H1 (cell line): ENCODE results near the gene LAIR1. TPM values are rescaled to one million over a fixed set of nuclear protein-coding genes. Genes with fewer than 3 reads are reported as not detected.

Experiments
- CTCF ChIA-PET: fragments of 300-600 bp; sonication (Branson Sonifier 250); formaldehyde crosslinking; loops from one replicate; lab custom pipeline; 2021; ENCODE audit not compliant: partially characterized antibody; lab: Charles Lee
- POLR2A ChIA-PET: fragments of 300-600 bp; sonication (Branson Sonifier 250); formaldehyde crosslinking; loops from one replicate; lab custom pipeline; 2021; ENCODE audit warnings: inconsistent platforms; ENCODE audit not compliant: partially characterized antibody; lab: Charles Lee
- DNase-seq, 2 experiments: peaks; one replicate each; pipeline versions ENCODE4 v3.0.0 to v3.0.0-alpha.2; 2010 to 2022; ENCODE audit warnings: low spot score in 2 of 2, low read depth in 1 of 2, mixed read lengths in 1 of 2
- FAIRE-seq: peaks from 2 replicates; lab custom pipeline; 2011; peaks lifted over from hg19 to GRCh38; lab: Jason Lieb, UNC
- H2AFZ ChIP-seq: 2 replicates; pipeline ENCODE4 v1.8.1; 2012; ENCODE audit warnings: low read length, inconsistent platforms
- H2AK5ac ChIP-seq: 2 replicates; pipeline ENCODE4 v1.6.1; 2013; ENCODE audit warnings: low read depth, low read length
- H2BK120ac ChIP-seq: replicated peaks from 2 replicates; pipeline ENCODE3; 2013; ENCODE audit warnings: low read depth, low read length, inconsistent platforms
- H2BK12ac ChIP-seq: 2 replicates; pipeline ENCODE4 v1.6.1; 2013; ENCODE audit warnings: low read depth, low read length
- H2BK15ac ChIP-seq: 2 replicates; pipeline ENCODE4 v1.6.1; 2013; ENCODE audit warnings: low read length
- H2BK20ac ChIP-seq: 2 replicates; pipeline ENCODE4 v1.6.1; 2013; ENCODE audit warnings: low read length
- H2BK5ac ChIP-seq: 2 replicates; pipeline ENCODE4 v1.6.1; 2013; ENCODE audit warnings: low read depth, low read length
- H3K14ac ChIP-seq: 2 replicates; pipeline ENCODE4 v1.6.1; 2013; ENCODE audit warnings: inconsistent platforms; ENCODE audit not compliant: insufficient read length
- H3K18ac ChIP-seq: 2 replicates; pipeline ENCODE4 v1.6.1; 2013; ENCODE audit warnings: low read length; ENCODE audit errors: extremely low read depth
- H3K23ac ChIP-seq: 2 replicates; pipeline ENCODE4 v1.6.1; 2013; ENCODE audit warnings: inconsistent platforms; ENCODE audit not compliant: insufficient read length
- H3K23me2 ChIP-seq: 2 replicates; pipeline ENCODE4 v1.6.1; 2013; ENCODE audit warnings: low read depth, low read length
- H3K27ac ChIP-seq: 2 replicates; pipeline ENCODE4 v1.6.1; 2011; ENCODE audit warnings: low read depth, low read length, inconsistent platforms
- H3K27me3 ChIP-seq, 4 experiments: replicated peaks in 1 of 4; 1 replicate in 1 of 4; 2 replicates in 3 of 4; pipeline versions ENCODE4 v1.6.1 to v1.8.1; 2011 to 2013; ENCODE audit warnings: low read length in 3 of 4, mild to moderate bottlenecking in 3 of 4, inconsistent platforms in 2 of 4, mixed read lengths in 2 of 4, moderate library complexity in 1 of 4; ENCODE audit not compliant: control insufficient read depth in 3 of 4, insufficient read depth in 3 of 4; ENCODE audit errors: extremely low read depth in 1 of 4
- H3K36me3 ChIP-seq, 4 experiments: 2 replicates each; pipeline versions ENCODE4 v1.6.1 to v1.8.1; 2011 to 2013; ENCODE audit warnings: mild to moderate bottlenecking in 4 of 4, low read length in 3 of 4, moderate library complexity in 2 of 4, control low read depth in 1 of 4, inconsistent platforms in 1 of 4; ENCODE audit not compliant: insufficient read depth in 4 of 4, control insufficient read depth in 2 of 4
- H3K4ac ChIP-seq: replicated peaks from 2 replicates; pipeline ENCODE3; 2013; ENCODE audit warnings: low read length, low read depth, mixed read lengths, inconsistent platforms; ENCODE audit not compliant: insufficient read length
- H3K4me1 ChIP-seq, 4 experiments: replicated peaks in 1 of 4; 1 replicate in 1 of 4; 2 replicates in 3 of 4; pipeline versions ENCODE4 v1.6.1 to v1.8.1; 2011 to 2013; ENCODE audit warnings: low read length in 3 of 4, inconsistent platforms in 2 of 4, mixed read lengths in 1 of 4; ENCODE audit not compliant: insufficient read depth in 4 of 4, control insufficient read depth in 3 of 4
- H3K4me2 ChIP-seq, 2 experiments: 2 replicates each; pipeline versions ENCODE4 v1.6.1 to v1.8.1; 2011 to 2013; ENCODE audit warnings: low read depth in 2 of 2, low read length in 2 of 2, control low read depth in 1 of 2, inconsistent platforms in 1 of 2, mild to moderate bottlenecking in 1 of 2; ENCODE audit not compliant: insufficient read depth in 1 of 2
- H3K4me3 ChIP-seq, 4 experiments: fragments of 200-600, 300-600 bp in 1 of 4; sonication (generic), shearing (Covaris generic), sonication (Bioruptor Twin) in 1 of 4; 2 replicates each; pipeline versions ENCODE4 v1.5.1 to v1.8.1; 2011 to 2016; ENCODE audit warnings: low read length in 4 of 4, low read depth in 3 of 4, control low read depth in 2 of 4, inconsistent platforms in 2 of 4, mild to moderate bottlenecking in 2 of 4, mixed read lengths in 1 of 4, moderate library complexity in 1 of 4; ENCODE audit not compliant: insufficient read depth in 2 of 4; ENCODE audit errors: extremely low read depth in 1 of 4
- H3K56ac ChIP-seq: replicated peaks from 2 replicates; pipeline ENCODE3; 2013; ENCODE audit warnings: low read depth, mild to moderate bottlenecking, mixed read lengths, low read length, inconsistent platforms; ENCODE audit not compliant: insufficient read length
- H3K79me1 ChIP-seq: 2 replicates; pipeline ENCODE4 v1.6.1; 2013; ENCODE audit warnings: low read depth, low read length, control low read depth
- H3K79me2 ChIP-seq, 2 experiments: 2 replicates each; pipeline versions ENCODE4 v1.6.1 to v1.8.1; 2012 to 2013; ENCODE audit warnings: low read length in 2 of 2, mild to moderate bottlenecking in 2 of 2, inconsistent platforms in 1 of 2; ENCODE audit not compliant: insufficient read depth in 2 of 2, control insufficient read depth in 1 of 2
- H3K9ac ChIP-seq, 4 experiments: replicated peaks in 1 of 4; 1 replicate in 1 of 4; 2 replicates in 3 of 4; pipeline versions ENCODE4 v1.6.1 to v1.8.1; 2011 to 2013; ENCODE audit warnings: low read depth in 3 of 4, low read length in 3 of 4, control low read depth in 2 of 4, mild to moderate bottlenecking in 2 of 4, moderate library complexity in 2 of 4, inconsistent platforms in 1 of 4; ENCODE audit errors: extremely low read depth in 1 of 4
- H3K9me3 ChIP-seq, 2 experiments: 2 replicates each; pipeline versions ENCODE4 v1.6.1 to v1.8.1; 2012 to 2013; ENCODE audit warnings: mild to moderate bottlenecking in 2 of 2, moderate library complexity in 2 of 2, control low read depth in 1 of 2, inconsistent platforms in 1 of 2, low read depth in 1 of 2, low read length in 1 of 2, mixed read lengths in 1 of 2; ENCODE audit not compliant: insufficient read depth in 2 of 2
- H4K20me1 ChIP-seq, 2 experiments: replicated peaks in 1 of 2; 2 replicates each; pipeline versions ENCODE3 to v1.8.1; 2011 to 2013; ENCODE audit warnings: inconsistent platforms in 2 of 2, low read length in 2 of 2, mild to moderate bottlenecking in 1 of 2; ENCODE audit not compliant: insufficient read depth in 2 of 2, control insufficient read depth in 1 of 2
- H4K5ac ChIP-seq: 2 replicates; pipeline ENCODE4 v1.6.1; 2013; ENCODE audit warnings: low read length, low read depth, mixed read lengths, inconsistent platforms; ENCODE audit not compliant: insufficient read length
- H4K8ac ChIP-seq: 2 replicates; pipeline ENCODE4 v1.8.0; 2013; ENCODE audit warnings: mild to moderate bottlenecking, moderate library complexity, low read length, inconsistent platforms; ENCODE audit not compliant: insufficient read depth; ENCODE audit errors: extremely low read depth
- H4K91ac ChIP-seq: replicated peaks from 2 replicates; pipeline ENCODE3; 2013; ENCODE audit warnings: low read length, mixed read lengths, inconsistent platforms; ENCODE audit not compliant: insufficient read length
- BACH1 ChIP-seq: IDR thresholded peaks from 2 replicates; pipeline ENCODE4 v1.6.1; 2012; ENCODE audit warnings: low read length, improper control_type of control experiment
- CEBPB ChIP-seq: IDR thresholded peaks from 2 replicates; pipeline ENCODE4 v1.6.1; 2012; ENCODE audit warnings: low read depth, low read length
- E2F6 ChIP-seq: IDR thresholded peaks from 2 replicates; pipeline ENCODE4 v1.6.1; 2012; ENCODE audit warnings: inconsistent platforms
- EP300 ChIP-seq, 2 experiments: IDR thresholded peaks; 1 replicate in 1 of 2; 2 replicates in 1 of 2; pipeline ENCODE4 v1.6.1; 2011 to 2012; ENCODE audit warnings: low read depth in 2 of 2, low read length in 2 of 2, mild to moderate bottlenecking in 2 of 2, borderline replicate concordance in 1 of 2, inconsistent platforms in 1 of 2, moderate library complexity in 1 of 2
- FOSL1 ChIP-seq: IDR thresholded peaks from 2 replicates; pipeline ENCODE4 v1.6.1; 2011; ENCODE audit warnings: mild to moderate bottlenecking, low read depth, low read length, moderate library complexity; ENCODE audit not compliant: insufficient read depth
- KDM1A ChIP-seq: fragments of 200-600, 300-600 bp; sonication (generic); IDR thresholded peaks from 2 replicates; pipeline ENCODE4 v1.7.1; 2016; ENCODE audit warnings: mild to moderate bottlenecking, low read length, borderline replicate concordance
- MAX ChIP-seq: IDR thresholded peaks from 2 replicates; pipeline ENCODE4 v1.6.1; 2012; ENCODE audit warnings: inconsistent platforms
- POLR2AphosphoS5 ChIP-seq: IDR thresholded peaks from 2 replicates; pipeline ENCODE4 v1.6.1; 2011; ENCODE audit warnings: low read depth, low read length
- POU5F1 ChIP-seq: IDR thresholded peaks from 2 replicates; pipeline ENCODE4 v1.6.1; 2011; ENCODE audit warnings: low read depth, mild to moderate bottlenecking, low read length, moderate library complexity
- SIN3A ChIP-seq, 2 experiments: IDR thresholded peaks in 1 of 2; conservative IDR thresholded peaks in 1 of 2; 2 replicates each; pipeline ENCODE4 v1.6.1; 2011 to 2012; ENCODE audit warnings: low read length in 2 of 2, improper control_type of control experiment in 1 of 2, low read depth in 1 of 2, mild to moderate bottlenecking in 1 of 2
- SIX5 ChIP-seq: IDR thresholded peaks from 2 replicates; pipeline ENCODE4 v1.6.1; 2011; ENCODE audit warnings: mild to moderate bottlenecking, low read depth, low read length
- WGBS, 2 experiments: shearing (Covaris generic) in 1 of 2; methylation state at CpG; one replicate each; pipeline versions ENCODE4 v1.1.6 to v1.1.7; 2013 to 2015; ENCODE audit warnings: low lambda C conversion rate in 2 of 2, mixed read lengths in 2 of 2, inconsistent platforms in 1 of 2, low coverage in 1 of 2, missing lambda C conversion rate in 1 of 2; ENCODE audit not compliant: insufficient replicate concordance in 2 of 2, insufficient coverage in 1 of 2, insufficient read length in 1 of 2; ENCODE audit errors: extremely low coverage in 1 of 2, missing lambda C conversion rate in 1 of 2; 5-methylcytosine and 5-hydroxymethylcytosine counted together
- polyA plus RNA-seq, 7 experiments: library from polyadenylated mRNA; depleted of rRNA in 3 of 7; stranded (reverse) in 5 of 7; unstranded in 2 of 7; fragments of >200 nt in 5 of 7; fragments of 200-250 nt in 2 of 7; gene quantifications; 1 replicate in 5 of 7; 2 replicates in 1 of 7; 4 replicates in 1 of 7; pipeline versions ENCODE4 v1.2.1 to v1.2.3, GENCODE V29; 2011 to 2013; ENCODE audit warnings: missing spikeins in 2 of 7, mixed read lengths in 2 of 7
- total RNA-seq: library from RNA; stranded (reverse); fragmentation: NEBNext Ultra II Directional; extraction: Animal tissue kit (Norgen Biotek cat#: 25700); gene quantifications from 2 replicates; pipeline ENCODE4 v1.2.1, GENCODE V29; 2021

The LAIR1 gene
- total and polyA plus RNA-seq, 2 of the 8 experiments (the other 6 are each of a cell fraction or from before 2014, with no cell fraction given): 0.18 TPM; not detected in 1

- Histone ChIP-seq H2BK120ac (no peak overlapping the region), H4K91ac (no peak overlapping the region), H2BK20ac (no peak overlapping the region), H3K79me2 (no peaks in the 10 kb centered on the region), H3K56ac (no peak overlapping the region), H3K23ac (no peak overlapping the region), H3K23me2 (no peaks in the 10 kb centered on the region), H4K20me1 (no peaks in the 10 kb centered on the region), H3K4me1 (no peaks in the 10 kb centered on the region; a peak in 1 of 7 replicates), H4K8ac (no peak overlapping the region), H3K4ac (no peak overlapping the region), H3K4me3 (no peak overlapping the region), H3K27ac (no peak overlapping the region), H2BK12ac (no peak overlapping the region), H3K9ac (no peak overlapping the region), H3K27me3 (no peaks in the 10 kb centered on the region), H3K79me1 (no peaks in the 10 kb centered on the region), H2AK5ac (no peak overlapping the region), H2BK5ac (no peak overlapping the region), H2BK15ac (no peak overlapping the region), H3K14ac (no peak overlapping the region), H4K5ac (no peak overlapping the region), H3K36me3 (no peaks in the 10 kb centered on the region), H2AFZ (no peak overlapping the region), H3K9me3 (no peaks in the 10 kb centered on the region), H3K4me2 (no peak overlapping the region), H3K18ac (no peak overlapping the region)
- FAIRE-seq (no peak), DNase-seq (no peak)
- 88% methylated on average over 25 of the region's 34 CpGs; no CpG with 5 or more reads in 1 of the 2 experiments for WGBS, 2 experiments
- CTCF ChIA-PET: interaction anchor here (0.9 to 2.4 kb wide), 5 partner anchors 8 to 19 kb away, joined by 3 to 7 read pairs (median 4); no protein-coding TSS in a partner anchor
- POLR2A ChIA-PET: no interaction called here
- TF ChIP-seq EP300 (IDR thresholded peaks at IDR 0.05; ENCODE audit: borderline replicate concordance in 1 of 2, low read depth in 2 of 2, low read length in 2 of 2) (no peak), CEBPB (no peak), BACH1 (no peak), POU5F1 (no peak), SIN3A (conservative IDR thresholded peaks at IDR 0.05 in 1 of 2, IDR thresholded peaks at IDR 0.05 in 1 of 2; ENCODE audit: low read depth in 1 of 2, low read length in 2 of 2) (no peak), POLR2AphosphoS5 (no peak), KDM1A (no peak), E2F6 (no peak), FOSL1 (no peak), SIX5 (no peak), MAX (no peak)
Measured at GRCh38 chr19:54336893-54337857, 27.6 kb downstream of the LAIR1 start.
